ENCODE results near the gene CKS2.

Gene CKS2

GRCh38 chr9:89357331-89358197 lies 46.6 kb downstream of the CKS2 start:
- TF ChIP-seq SUZ12 (IDR thresholded peaks at IDR 0.05) = no peak
- no peak for TF ChIP-seq HDGF (IDR thresholded peaks at IDR 0.05; ENCODE audit: borderline replicate concordance)
- TF ChIP-seq CTBP1 (IDR thresholded peaks at IDR 0.05; ENCODE audit: borderline replicate concordance) = no peak
- TF ChIP-seq ARNT (IDR thresholded peaks at IDR 0.05) = no peak
- TF ChIP-seq FOXK2 (IDR thresholded peaks at IDR 0.05) = no peak
- no peak for TF ChIP-seq TARDBP (IDR thresholded peaks at IDR 0.05)
- TF ChIP-seq ELF4 (IDR thresholded peaks at IDR 0.05) = no peak
- TF ChIP-seq FOXM1 (IDR thresholded peaks at IDR 0.05; ENCODE audit: borderline replicate concordance) = no peak
- no peak for TF ChIP-seq BHLHE40 (IDR thresholded peaks at IDR 0.05; ENCODE audit: borderline replicate concordance)
- no peak for TF ChIP-seq ZNF384 (IDR thresholded peaks at IDR 0.05)
- TF ChIP-seq PKNOX1 (IDR thresholded peaks at IDR 0.05) = no peak
- TF ChIP-seq L3MBTL2 (conservative IDR thresholded peaks at IDR 0.05) = no peak
- no peak for TF ChIP-seq LEF1 (IDR thresholded peaks at IDR 0.05; ENCODE audit: borderline replicate concordance)
- TF ChIP-seq NFRKB (IDR thresholded peaks at IDR 0.05) = no peak
- TF ChIP-seq SP1 (IDR thresholded peaks at IDR 0.05) = no peak
- no peak for TF ChIP-seq FOXA1 (IDR thresholded peaks at IDR 0.05)
- no peak for DNase-seq (ENCODE audit: extremely low spot score)
- ChIA-PET POLR2A (no interaction called here), CTCF (no interaction called here)

GRCh38 chr9:89358376-89358916 lies 47.5 kb downstream of the CKS2 start:
- no peak for DNase-seq (ENCODE audit: extremely low spot score)
- TF ChIP-seq L3MBTL2 (conservative IDR thresholded peaks at IDR 0.05) (no peak), SUZ12 (IDR thresholded peaks at IDR 0.05) (no peak), SP1 (IDR thresholded peaks at IDR 0.05) (no peak)
- POLR2A ChIA-PET = no interaction called here
- CTCF ChIA-PET = no interaction called here

GRCh38 chr9:89358985-89359384 lies 48.0 kb downstream of the CKS2 start:
- POLR2A ChIA-PET = no interaction called here
- CTCF ChIA-PET = no interaction called here
- no peak for TF ChIP-seq HDGF (IDR thresholded peaks at IDR 0.05; ENCODE audit: borderline replicate concordance)
- no peak for TF ChIP-seq FOXK2 (IDR thresholded peaks at IDR 0.05)
- TF ChIP-seq ELF4 (IDR thresholded peaks at IDR 0.05) = no peak
- no peak for TF ChIP-seq BHLHE40 (IDR thresholded peaks at IDR 0.05; ENCODE audit: borderline replicate concordance)
- no peak for TF ChIP-seq FOXA1 (IDR thresholded peaks at IDR 0.05)
- TF ChIP-seq SP1 (IDR thresholded peaks at IDR 0.05) = no peak
- TF ChIP-seq ARNT (IDR thresholded peaks at IDR 0.05) = no peak
- TF ChIP-seq L3MBTL2 (conservative IDR thresholded peaks at IDR 0.05) = no peak
- no peak for TF ChIP-seq CTBP1 (IDR thresholded peaks at IDR 0.05; ENCODE audit: borderline replicate concordance)
- TF ChIP-seq SUZ12 (IDR thresholded peaks at IDR 0.05) = no peak
- TF ChIP-seq ZNF384 (IDR thresholded peaks at IDR 0.05) = no peak
- no peak for TF ChIP-seq FOXM1 (IDR thresholded peaks at IDR 0.05; ENCODE audit: borderline replicate concordance)
- TF ChIP-seq TARDBP (IDR thresholded peaks at IDR 0.05) = no peak
- TF ChIP-seq PKNOX1 (IDR thresholded peaks at IDR 0.05) = no peak
- no peak for TF ChIP-seq LEF1 (IDR thresholded peaks at IDR 0.05; ENCODE audit: borderline replicate concordance)
- TF ChIP-seq NFRKB (IDR thresholded peaks at IDR 0.05) = no peak
- no peak for DNase-seq (ENCODE audit: extremely low spot score)

DNA sequence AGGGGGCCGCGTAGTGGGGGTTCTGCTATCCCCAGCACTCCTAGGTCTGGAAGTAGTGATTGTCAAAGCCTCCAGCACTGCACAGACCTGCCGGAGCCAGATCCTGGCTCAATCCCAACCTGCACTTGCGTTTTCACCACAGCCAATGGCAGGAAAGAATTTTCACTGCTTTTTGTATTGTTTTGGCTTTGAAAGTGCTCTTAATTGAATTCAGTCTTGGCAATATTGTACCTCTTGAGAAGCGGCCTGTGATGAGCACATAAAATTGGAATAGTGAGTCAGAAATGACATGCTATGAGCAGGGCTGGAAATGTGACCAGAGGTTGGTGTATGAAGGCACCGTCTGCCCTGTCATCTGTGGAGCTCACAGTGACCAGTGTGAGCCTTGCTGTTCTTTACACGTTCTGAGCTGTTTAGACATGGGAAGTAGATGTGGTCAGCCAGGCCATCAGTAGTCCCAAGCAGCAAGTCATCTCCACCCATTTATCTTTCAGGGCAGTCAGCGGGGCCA lies 48.8 kb downstream of the CKS2 start:
- no peak for DNase-seq (ENCODE audit: extremely low spot score)
- TF ChIP-seq ELF4 (IDR thresholded peaks at IDR 0.05) = no peak
- TF ChIP-seq HDGF (IDR thresholded peaks at IDR 0.05; ENCODE audit: borderline replicate concordance) = no peak
- TF ChIP-seq NFRKB (IDR thresholded peaks at IDR 0.05) = no peak
- no peak for TF ChIP-seq FOXM1 (IDR thresholded peaks at IDR 0.05; ENCODE audit: borderline replicate concordance)
- TF ChIP-seq SP1 (IDR thresholded peaks at IDR 0.05) = no peak
- no peak for TF ChIP-seq SUZ12 (IDR thresholded peaks at IDR 0.05)
- no peak for TF ChIP-seq PKNOX1 (IDR thresholded peaks at IDR 0.05)
- no peak for TF ChIP-seq TARDBP (IDR thresholded peaks at IDR 0.05)
- TF ChIP-seq BHLHE40 (IDR thresholded peaks at IDR 0.05; ENCODE audit: borderline replicate concordance) = no peak
- no peak for TF ChIP-seq FOXA1 (IDR thresholded peaks at IDR 0.05)
- TF ChIP-seq ZNF384 (IDR thresholded peaks at IDR 0.05) = no peak
- no peak for TF ChIP-seq FOXK2 (IDR thresholded peaks at IDR 0.05)
- no peak for TF ChIP-seq ARNT (IDR thresholded peaks at IDR 0.05)
- no peak for TF ChIP-seq LEF1 (IDR thresholded peaks at IDR 0.05; ENCODE audit: borderline replicate concordance)
- TF ChIP-seq CTBP1 (IDR thresholded peaks at IDR 0.05; ENCODE audit: borderline replicate concordance) = no peak
- TF ChIP-seq L3MBTL2 (conservative IDR thresholded peaks at IDR 0.05) = no peak
- ChIA-PET CTCF (no interaction called here), POLR2A (no interaction called here)

GRCh38 chr9:89360465-89360864 lies 49.5 kb downstream of the CKS2 start:
- no peak for DNase-seq (ENCODE audit: extremely low spot score)
- no peak for TF ChIP-seq SUZ12 (IDR thresholded peaks at IDR 0.05)
- TF ChIP-seq LEF1 (IDR thresholded peaks at IDR 0.05; ENCODE audit: borderline replicate concordance) = no peak
- no peak for TF ChIP-seq PKNOX1 (IDR thresholded peaks at IDR 0.05)
- TF ChIP-seq FOXM1 (IDR thresholded peaks at IDR 0.05; ENCODE audit: borderline replicate concordance) = no peak
- no peak for TF ChIP-seq ARNT (IDR thresholded peaks at IDR 0.05)
- no peak for TF ChIP-seq ELF4 (IDR thresholded peaks at IDR 0.05)
- POLR2A ChIA-PET = no interaction called here
- CTCF ChIA-PET = no interaction called here

Data from HEK293T (cell line).